HG03460 (cell line): ENCODE measurements around the gene FLT1.

ENCODE experiments used
- ATAC-seq: cut with Tn5 transposase; IDR thresholded peaks from one replicate; pipeline ENCODE4 v1.9.1; 2021; ENCODE audit not compliant: unreplicated experiment

Gene FLT1

GRCh38 chr13:28494778-28495537 is at the start of gene FLT1:
Gene FLT1, minus strand, starts transcription at chr13:28495128. Its CDS starts 285 bp downstream, at chr13:28494843.
- no peak for ATAC-seq

- ATAC-seq = no peak
These were observed 49.1 kb upstream of the FLT1 start for GRCh38 chr13:28544026-28544425.

- ATAC-seq = no peak
These were observed 47.9 kb upstream of the FLT1 start for GRCh38 chr13:28542804-28543203.

- no peak for ATAC-seq
These were observed 47.0 kb upstream of the FLT1 start for GRCh38 chr13:28541966-28542365.

- ATAC-seq = no peak
These were observed 45.7 kb upstream of the FLT1 start for GRCh38 chr13:28540612-28541011.

GRCh38 chr13:28539625-28540286 is 44.8 kb upstream of the FLT1 start:
- ATAC-seq = no peak

- no peak for ATAC-seq
These were observed 44.0 kb upstream of the FLT1 start for GRCh38 chr13:28538932-28539331.

- ATAC-seq = no peak
These were observed 42.2 kb upstream of the FLT1 start for GRCh38 chr13:28537171-28537570.

- no peak for ATAC-seq
These were observed 41.4 kb upstream of the FLT1 start for GRCh38 chr13:28536371-28536770.

- ATAC-seq = no peak
These were observed 40.8 kb upstream of the FLT1 start for GRCh38 chr13:28535734-28536133.

- ATAC-seq = no peak
These were observed 39.9 kb upstream of the FLT1 start for GRCh38 chr13:28534801-28535200.

- no peak for ATAC-seq
These were observed 39.3 kb upstream of the FLT1 start for GRCh38 chr13:28534210-28534609.

GRCh38 chr13:28533441-28534166 is 38.7 kb upstream of the FLT1 start:
- ATAC-seq = no peak

GRCh38 chr13:28533125-28533436 is 38.2 kb upstream of the FLT1 start:
- no peak for ATAC-seq

- ATAC-seq = no peak
These were observed 37.6 kb upstream of the FLT1 start for GRCh38 chr13:28532388-28533124.

GRCh38 chr13:28531845-28532387 is 37.0 kb upstream of the FLT1 start:
- ATAC-seq = no peak

GRCh38 chr13:28531077-28531844 is 36.3 kb upstream of the FLT1 start:
- no peak for ATAC-seq

GRCh38 chr13:28530729-28531076 is 35.8 kb upstream of the FLT1 start:
- ATAC-seq = no peak

- no peak for ATAC-seq
These were observed 34.9 kb upstream of the FLT1 start for GRCh38 chr13:28529836-28530235.

GRCh38 chr13:28528848-28529247 is 33.9 kb upstream of the FLT1 start:
- ATAC-seq = no peak
